GM13976 (cell line): ENCODE data around the gene CRELD1.

ENCODE experiments used
- DNase-seq: peaks from one replicate; pipeline ENCODE4 v3.0.0; 2012; ENCODE audit warnings: low spot score
- CTCF ChIP-seq: IDR thresholded peaks from 2 replicates; pipeline ENCODE4 v1.5.1; 2012; ENCODE audit warnings: borderline replicate concordance, mild to moderate bottlenecking; ENCODE audit not compliant: insufficient read depth; ENCODE audit errors: extremely low read depth, missing control alignments, control extremely low read depth
- in situ Hi-C: fragments of 300-500 bp; cut with MboI; formaldehyde crosslinking; loops from one replicate; pipeline ENCODE4 v1.12.0; 2022; ENCODE audit warnings: low sequenced_read_pairs, mixed read lengths, inconsistent platforms; ENCODE audit not compliant: unreplicated experiment

The CRELD1 gene

GRCh38 chr3:9917820-9918219 is 15.8 kb upstream of the CRELD1 start:
- DNase-seq = no peak
- TF ChIP-seq CTCF = no peak
- in situ Hi-C loops = no loop called here

DNA sequence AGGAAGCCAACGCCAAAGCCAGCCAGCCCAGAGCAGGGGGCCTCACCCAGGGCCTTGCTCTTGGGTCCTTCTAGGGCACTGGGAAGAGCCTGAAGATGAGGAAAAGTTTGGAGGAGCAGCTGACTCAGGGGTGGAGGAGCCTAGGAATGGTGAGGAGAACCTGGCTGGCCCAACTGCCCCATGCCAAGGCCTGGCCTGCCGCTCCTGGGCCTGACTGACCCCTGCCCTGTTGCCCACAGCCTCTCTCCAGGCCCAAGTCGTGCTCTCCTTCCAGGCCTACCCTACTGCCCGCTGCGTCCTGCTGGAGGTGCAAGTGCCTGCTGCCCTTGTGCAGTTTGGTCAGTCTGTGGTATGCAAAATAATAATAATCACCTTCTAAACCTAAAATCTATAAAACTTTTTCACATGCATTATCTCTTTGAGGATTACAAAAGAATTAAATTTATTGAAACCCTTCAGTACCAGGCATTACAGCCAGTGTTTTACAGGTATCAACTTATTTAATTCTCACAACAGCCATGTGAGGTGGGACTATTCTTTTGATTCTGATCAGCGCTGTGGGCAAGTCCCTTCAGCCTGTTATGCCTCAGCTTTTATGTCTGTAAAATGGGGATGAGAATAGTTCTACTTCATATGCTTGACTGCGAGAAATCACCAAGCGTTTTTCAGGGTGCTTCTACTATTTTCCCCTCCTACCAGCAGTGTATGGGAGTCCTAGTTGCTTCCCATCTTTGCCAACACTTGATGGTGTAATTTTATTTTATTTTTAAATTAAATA is 15.2 kb upstream of the CRELD1 start:
- no peak for TF ChIP-seq CTCF
- in situ Hi-C loops = no loop called here
- no peak for DNase-seq

GRCh38 chr3:9928158-9928557 is 5.5 kb upstream of the CRELD1 start:
- TF ChIP-seq CTCF = no peak

GRCh38 chr3:9930804-9931418 is 2.7 kb upstream of the CRELD1 start:
- peak; percentile 34 for TF ChIP-seq CTCF
- in situ Hi-C loops = no loop called here

More at GRCh38 chr3:9928158-9928557, 5.5 kb upstream of the CRELD1 start:
- no peak for DNase-seq
- in situ Hi-C loops = no loop called here

GRCh38 chr3:9932535-9932842 is 1.1 kb upstream of the CRELD1 start:
- no peak for TF ChIP-seq CTCF
- no peak for DNase-seq
- in situ Hi-C loops = no loop called here

More at GRCh38 chr3:9930804-9931418, 2.7 kb upstream of the CRELD1 start:
- no peak for DNase-seq

DNA sequence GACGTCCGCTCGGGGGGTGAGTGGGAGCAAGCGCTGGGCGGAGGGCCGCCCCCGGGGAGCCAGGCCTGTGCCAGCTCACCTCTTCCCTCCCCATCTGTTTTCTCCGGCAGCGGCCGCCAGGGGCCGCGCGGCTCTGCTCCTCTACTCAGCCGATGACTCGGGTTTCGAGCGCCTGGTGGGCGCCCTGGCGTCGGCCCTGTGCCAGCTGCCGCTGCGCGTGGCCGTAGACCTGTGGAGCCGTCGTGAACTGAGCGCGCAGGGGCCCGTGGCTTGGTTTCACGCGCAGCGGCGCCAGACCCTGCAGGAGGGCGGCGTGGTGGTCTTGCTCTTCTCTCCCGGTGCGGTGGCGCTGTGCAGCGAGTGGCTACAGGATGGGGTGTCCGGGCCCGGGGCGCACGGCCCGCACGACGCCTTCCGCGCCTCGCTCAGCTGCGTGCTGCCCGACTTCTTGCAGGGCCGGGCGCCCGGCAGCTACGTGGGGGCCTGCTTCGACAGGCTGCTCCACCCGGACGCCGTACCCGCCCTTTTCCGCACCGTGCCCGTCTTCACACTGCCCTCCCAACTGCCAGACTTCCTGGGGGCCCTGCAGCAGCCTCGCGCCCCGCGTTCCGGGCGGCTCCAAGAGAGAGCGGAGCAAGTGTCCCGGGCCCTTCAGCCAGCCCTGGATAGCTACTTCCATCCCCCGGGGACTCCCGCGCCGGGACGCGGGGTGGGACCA is 632 bp upstream of the CRELD1 start:
- TF ChIP-seq CTCF = peak; percentile 83
- peak; percentile 89 for DNase-seq
- in situ Hi-C loops = no loop called here
